NCI-H1092 treated with DMSO at 0.1 percent for 48 hours (cell line): ENCODE data around the gene LHFPL6.
A peak's percentile ranks its signal among the peaks of the same experiment; 100 is the strongest.

ENCODE experiments used
- DNase-seq: peaks from one replicate; lab custom pipeline; 2025; lab: John Stamatoyannopoulos, UW

LHFPL6 gene

GRCh38 chr13:39385154-39385553 lies 217.8 kb downstream of the LHFPL6 start:
- no peak for DNase-seq

- DNase-seq = no peak
Measured at GRCh38 chr13:39381456-39381855, 221.5 kb downstream of the LHFPL6 start.

- DNase-seq = no peak
Measured at GRCh38 chr13:39379667-39380655, 223.0 kb downstream of the LHFPL6 start.

DNA sequence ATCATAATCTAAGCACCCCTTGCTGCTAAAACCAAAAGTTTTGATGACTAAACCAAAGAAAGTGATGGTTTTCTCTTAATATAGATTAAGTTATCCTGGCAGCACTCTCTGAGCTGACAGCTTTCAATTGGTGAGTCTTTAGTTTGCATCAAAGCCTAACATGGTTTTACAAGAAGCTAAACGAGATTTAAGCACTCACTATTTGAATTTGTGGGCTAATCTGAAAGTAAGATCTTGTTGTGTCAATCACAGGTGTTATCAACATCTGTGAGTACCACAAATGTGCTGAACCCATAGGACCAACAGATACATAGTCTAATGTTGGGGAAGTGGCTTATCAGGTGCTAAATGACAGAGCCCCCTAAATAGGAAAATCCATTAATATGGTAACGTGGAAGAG lies 223.9 kb downstream of the LHFPL6 start:
- no peak for DNase-seq

DNA sequence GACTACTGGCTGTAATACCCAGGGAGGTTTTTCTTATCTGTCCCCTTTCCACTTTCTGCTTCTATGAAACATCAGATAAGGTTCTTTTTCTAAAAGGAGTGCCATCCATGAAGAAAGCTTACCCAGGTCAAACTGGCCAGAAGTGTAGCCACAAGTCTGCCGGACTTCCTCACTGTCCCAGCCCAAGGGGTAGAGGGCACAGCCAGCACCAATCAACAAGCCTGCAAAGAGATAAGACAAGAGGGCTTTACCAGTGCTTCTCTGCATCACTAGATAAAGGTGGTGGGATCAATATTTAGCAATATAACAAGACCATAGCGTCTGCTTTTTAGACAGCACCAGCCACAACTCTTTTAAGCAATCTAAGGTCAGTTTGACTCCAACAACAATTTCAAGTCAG lies 224.7 kb downstream of the LHFPL6 start:
- DNase-seq = no peak

DNA sequence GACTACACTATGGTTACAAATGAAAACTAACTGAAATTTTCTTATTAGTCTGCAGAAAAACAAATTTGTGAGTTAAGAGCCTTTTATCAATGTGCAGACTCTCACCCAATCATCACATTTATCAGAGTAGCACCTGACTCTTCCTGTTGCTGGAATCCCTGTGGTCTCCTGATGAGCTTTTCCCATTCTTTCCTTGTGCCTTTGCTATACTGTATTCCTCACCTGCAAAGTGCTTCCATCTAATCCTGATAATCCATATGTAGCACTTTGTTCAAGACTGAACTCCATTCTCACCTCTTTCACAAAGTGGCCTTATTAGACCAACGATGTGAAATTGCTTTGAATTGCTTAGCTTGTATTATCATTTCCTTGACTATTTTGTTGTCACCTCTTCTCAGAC lies 225.3 kb downstream of the LHFPL6 start:
- DNase-seq = no peak

DNA sequence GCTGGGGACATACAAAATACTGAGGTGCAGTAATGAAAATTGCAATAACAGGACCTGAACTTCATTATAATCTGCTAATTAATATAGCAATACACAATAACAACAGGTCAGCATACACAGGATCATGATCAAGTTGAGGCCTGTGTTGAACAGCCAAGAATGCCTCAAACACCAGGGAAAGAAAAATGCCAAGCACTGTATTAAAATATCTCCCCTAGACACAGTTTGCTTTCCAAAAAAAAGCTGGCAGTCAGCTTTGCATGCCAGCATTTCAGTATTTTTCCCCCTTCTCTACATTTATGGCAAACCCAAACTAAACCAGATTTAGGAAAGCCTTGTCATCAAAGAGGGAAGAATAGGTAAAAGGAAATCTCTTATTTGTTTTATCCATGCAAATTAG lies 226.9 kb downstream of the LHFPL6 start:
- DNase-seq = no peak

GRCh38 chr13:39375601-39376000 lies 227.4 kb downstream of the LHFPL6 start:
- DNase-seq = no peak

DNA sequence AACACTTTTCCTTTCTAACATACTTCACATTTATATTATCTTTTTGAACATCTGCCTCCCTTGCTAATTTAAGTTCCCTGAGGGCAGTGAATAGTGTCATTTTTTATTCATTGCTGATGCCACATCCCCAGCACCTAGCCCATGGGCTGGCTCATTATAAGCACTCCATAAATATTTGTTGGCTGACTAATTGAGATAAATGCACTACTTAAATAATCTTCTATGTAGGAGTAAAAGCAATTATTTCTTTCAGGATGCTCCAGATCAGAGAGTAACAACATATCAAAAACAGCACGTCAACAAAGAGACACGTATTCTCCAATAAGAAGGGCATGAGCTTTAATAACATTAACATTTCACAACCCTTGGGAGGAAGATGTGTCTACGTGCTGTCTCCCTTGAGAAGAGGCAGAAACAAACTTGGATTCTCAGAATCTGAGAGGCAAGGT lies 228.2 kb downstream of the LHFPL6 start:
- DNase-seq = no peak

DNA sequence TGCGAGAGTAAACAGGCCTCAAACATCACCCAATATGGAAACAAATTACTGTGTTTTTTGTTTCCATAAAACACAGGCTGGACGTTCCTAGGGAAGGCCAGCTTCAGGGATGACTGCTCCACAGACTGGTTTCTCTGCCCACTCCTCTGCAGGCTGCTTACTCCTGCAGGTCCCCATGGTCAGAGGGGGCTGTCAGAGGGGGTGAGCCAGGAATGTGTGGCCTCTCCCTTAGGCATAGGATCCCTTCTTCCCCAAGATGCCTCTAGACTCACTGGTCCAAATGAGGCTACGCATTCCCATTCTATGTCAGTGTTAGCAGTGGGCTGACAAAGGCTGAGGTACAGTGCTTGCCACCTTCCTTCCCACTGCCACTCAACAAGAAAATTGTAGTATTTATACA lies 229.8 kb downstream of the LHFPL6 start:
- DNase-seq = no peak

GRCh38 chr13:39371706-39372105 lies 231.3 kb downstream of the LHFPL6 start:
- DNase-seq = no peak

DNA sequence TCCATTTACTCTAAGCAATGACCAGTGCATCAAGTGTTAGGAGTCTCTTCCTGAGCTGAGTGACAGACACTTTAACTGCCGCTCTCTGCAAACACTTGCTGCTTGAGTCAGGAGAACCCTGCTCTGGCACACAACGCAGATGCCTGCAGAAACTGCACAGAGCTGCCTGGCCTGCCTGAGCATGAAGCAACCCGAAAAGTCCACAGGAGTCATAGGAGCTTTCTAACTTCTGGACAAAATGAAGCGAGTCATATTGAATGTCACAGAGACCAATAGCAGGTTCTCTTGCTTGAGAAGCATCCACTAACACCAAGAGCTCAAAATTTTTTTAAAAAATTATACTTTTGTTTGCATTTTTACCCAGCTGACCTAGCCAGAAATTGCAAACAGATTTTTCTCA lies 232.4 kb downstream of the LHFPL6 start:
- DNase-seq = no peak

DNA sequence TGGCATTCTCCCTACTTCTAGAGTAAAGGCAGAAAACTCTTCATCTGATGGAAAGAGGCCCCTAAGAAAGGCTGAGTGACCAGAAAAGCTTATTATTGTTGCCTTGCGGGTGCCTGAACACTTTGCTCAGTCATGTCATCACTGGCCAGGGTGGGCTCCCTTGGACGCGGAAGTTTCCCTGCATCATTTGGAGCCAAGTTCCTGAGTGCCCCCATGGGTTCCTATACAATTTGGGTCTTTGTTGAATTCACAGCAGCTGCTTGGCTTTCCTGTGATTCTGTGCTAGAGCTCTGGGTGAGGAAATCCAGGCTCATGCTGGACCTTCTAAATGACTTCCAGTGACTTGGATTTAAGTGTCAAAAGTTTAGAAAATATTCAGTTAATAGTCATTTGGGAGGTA lies 232.9 kb downstream of the LHFPL6 start:
- DNase-seq = no peak

GRCh38 chr13:39369161-39369890 lies 233.7 kb downstream of the LHFPL6 start:
- no peak for DNase-seq

- no peak for DNase-seq
Measured at GRCh38 chr13:39365879-39366278, 237.1 kb downstream of the LHFPL6 start.

DNA sequence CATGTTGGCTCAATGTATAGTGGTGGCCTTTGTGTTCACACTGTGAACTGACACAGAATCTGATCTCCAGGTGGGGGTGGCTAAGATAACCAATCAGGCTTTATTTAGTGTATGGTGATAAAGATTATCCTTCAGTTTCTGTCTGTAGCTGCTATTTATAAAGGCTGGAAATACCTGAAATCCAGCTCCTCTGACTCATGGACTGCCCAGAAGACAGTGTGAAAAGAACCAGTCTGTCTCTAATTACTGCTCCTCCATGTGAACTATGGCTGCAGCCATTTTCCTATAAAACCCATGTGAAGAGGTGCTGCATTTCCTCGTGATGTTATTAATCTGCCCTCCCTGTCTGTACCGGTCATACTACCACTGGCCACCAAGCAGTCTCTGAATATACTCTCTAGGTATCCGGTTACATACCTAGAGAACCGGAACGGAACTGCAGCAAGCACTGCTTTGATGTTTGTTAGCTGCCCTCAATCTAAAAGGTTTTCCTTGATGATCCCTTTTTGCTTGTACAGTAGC lies 238.0 kb downstream of the LHFPL6 start:
- DNase-seq = peak; percentile 53

- no peak for DNase-seq
Measured at GRCh38 chr13:39363382-39363772, 239.6 kb downstream of the LHFPL6 start.

DNA sequence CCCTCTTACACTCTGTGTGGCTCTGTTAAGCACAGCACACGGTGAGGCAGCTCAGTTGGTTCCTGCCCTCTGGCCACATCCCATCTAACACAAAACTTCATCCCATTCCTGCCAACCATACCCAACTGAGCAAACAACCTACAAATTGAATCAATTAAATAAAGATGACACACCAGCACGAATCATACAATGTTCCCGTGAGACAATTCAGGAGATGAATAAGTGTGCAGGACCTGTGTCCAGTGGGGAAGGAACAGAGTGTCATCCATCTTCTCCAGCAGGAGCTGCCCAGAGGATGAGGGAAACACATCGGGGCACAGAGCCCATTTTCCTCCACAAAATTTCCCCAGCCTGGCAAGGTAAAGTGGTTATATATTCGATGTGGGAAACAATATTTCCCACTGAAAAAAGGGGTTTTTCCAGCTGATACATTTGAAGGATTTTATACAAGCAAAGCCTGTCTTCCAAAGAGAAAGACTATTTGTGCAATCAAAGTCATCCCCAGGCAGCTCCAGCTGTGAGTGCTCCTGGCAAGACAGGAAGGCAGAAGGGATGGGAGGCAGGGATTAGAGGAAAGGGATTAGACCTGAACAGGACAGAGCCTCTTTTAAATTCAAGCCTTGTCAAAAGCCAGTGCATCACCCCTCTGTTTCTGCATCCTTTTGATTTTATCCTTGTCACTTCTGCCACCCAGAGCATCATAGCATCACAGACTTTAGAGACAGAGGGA lies 240.2 kb downstream of the LHFPL6 start:
- DNase-seq = no peak

- DNase-seq = no peak
Measured at GRCh38 chr13:39353988-39354387, 249.0 kb downstream of the LHFPL6 start.

GRCh38 chr13:39350461-39350881 lies 252.5 kb downstream of the LHFPL6 start:
- DNase-seq = no peak

GRCh38 chr13:39349391-39349960 lies 253.5 kb downstream of the LHFPL6 start:
- DNase-seq = no peak
